Spleen (tissue), 11 donors: ENCODE measurements around the gene HPCAL1. TPM values are rescaled to one million over a fixed set of nuclear protein-coding genes. Genes with fewer than 3 reads are reported as not detected.

Experiments used
- DNase-seq: peaks from one replicate; pipeline ENCODE4 v3.0.0-alpha.2; 2020
- H3K27ac ChIP-seq, 8 donors: fragments of 200-600 bp; sonication (generic) in 7 of 8; 1 replicate in 4 of 8; 2 replicates in 4 of 8; pipeline versions ENCODE4 v1.5.0 to v1.8.0; 2016 to 2021; ENCODE audit warnings: inconsistent platforms in 4 of 8, mild to moderate bottlenecking in 4 of 8, moderate library complexity in 1 of 8
- H3K27me3 ChIP-seq, 7 donors: fragments of 200-600 bp; sonication (generic) in 6 of 7; replicated peaks in 1 of 7; 1 replicate in 4 of 7; 2 replicates in 3 of 7; pipeline versions ENCODE4 v1.5.0 to v1.8.0; 2016 to 2021; ENCODE audit warnings: inconsistent platforms in 3 of 7, mild to moderate bottlenecking in 1 of 7
- H3K36me3 ChIP-seq, 6 donors: fragments of 200-600 bp; sonication (generic) in 5 of 6; 1 replicate in 4 of 6; 2 replicates in 2 of 6; pipeline versions ENCODE4 v1.5.0 to v1.8.0; 2016 to 2021; ENCODE audit warnings: inconsistent platforms in 2 of 6
- H3K4me1 ChIP-seq, 6 donors: fragments of 200-600 bp; sonication (generic) in 5 of 6; 1 replicate in 3 of 6; 2 replicates in 3 of 6; pipeline versions ENCODE4 v1.5.0 to v1.8.0; 2016 to 2021; ENCODE audit warnings: inconsistent platforms in 3 of 6
- H3K4me3 ChIP-seq, 8 donors: fragments of 200-600 bp; sonication (generic) in 7 of 8; 1 replicate in 4 of 8; 2 replicates in 4 of 8; pipeline versions ENCODE4 v1.5.0 to v1.8.0; 2016 to 2021; ENCODE audit warnings: inconsistent platforms in 4 of 8, mild to moderate bottlenecking in 4 of 8, moderate library complexity in 2 of 8
- H3K9me3 ChIP-seq, 8 donors: fragments of 200-600 bp; sonication (generic) in 7 of 8; 1 replicate in 4 of 8; 2 replicates in 4 of 8; pipeline versions ENCODE4 v1.5.0 to v1.8.0; 2016 to 2021; ENCODE audit warnings: inconsistent platforms in 4 of 8
- CTCF ChIP-seq, 11 experiments: fragments of 200-600 bp in 7 of 11; fragments of 450-650 bp in 4 of 11; sonication (generic) in 4 of 11; IDR thresholded peaks in 8 of 11; conservative IDR thresholded peaks in 3 of 11; 1 replicate in 7 of 11; 2 replicates in 4 of 11; pipeline versions ENCODE4 v1.4.0 to v1.8.0; 2016 to 2021; ENCODE audit warnings: antibody characterized with exemption in 11 of 11, inconsistent platforms in 4 of 11, mild to moderate bottlenecking in 1 of 11
- POLR2A ChIP-seq, 3 donors: fragments of 450-650 bp; IDR thresholded peaks; one replicate each; pipeline ENCODE4 v1.5.1; 2017; ENCODE audit warnings: antibody characterized with exemption in 3 of 3, mild to moderate bottlenecking in 1 of 3
- POLR2AphosphoS5 ChIP-seq, 3 donors: sonication (generic); formaldehyde crosslinking; IDR thresholded peaks; one replicate each; pipeline ENCODE4 v1.5.1; 2017; ENCODE audit warnings: antibody characterized with exemption in 3 of 3
- WGBS, 5 donors: extraction: QIAGEN DNeasy Blood & Tissue Kit in 3 of 5; methylation state at CpG; one replicate each; pipeline versions ENCODE4 v1.1.5 to v1.1.7; 2013 to 2018; 5-methylcytosine and 5-hydroxymethylcytosine counted together
- intact Hi-C: fragments of 100-400 bp; cut with DNase I; formaldehyde crosslinking; loops from one replicate; pipeline ENCODE4 v1.15.0; 2023; ENCODE audit warnings: low total_unique reads
- polyA plus RNA-seq, 3 donors: library from polyadenylated mRNA; stranded (reverse); fragments of 200-250 nt; gene quantifications; one replicate each; pipeline ENCODE4 v1.2.1, GENCODE V29; 2013
- total RNA-seq, 7 donors: library from RNA; depleted of rRNA in 3 of 7; stranded (reverse); fragments of >200 nt in 3 of 7; fragmentation: NEBNext Ultra II Directional in 4 of 7; extraction: Animal tissue kit (Norgen Biotek cat#: 25700) in 4 of 7; gene quantifications; one replicate each; pipeline versions ENCODE4 v1.1.0 to v1.2.1, GENCODE V29; 2016 to 2021
- donor health status: healthy with polysubstance abuse.
- donor health status: DM: no; HTN: no; CAD: no; lungs with moderate emphysema.
- donor health status: DM: no; HTN: no; CAD: no.
- donor health status: Bipolar disorder and iron deficiency.
- donor health status: healthy.
- donor health status: DM: no; HTN: no; CAD: no.
- donor health status: DM: yes; HTN: yes; CAD: no.

HPCAL1 gene
- total and polyA plus RNA-seq, 10 donors = 41.9 to 80.6 (median 57.7) TPM

DNA sequence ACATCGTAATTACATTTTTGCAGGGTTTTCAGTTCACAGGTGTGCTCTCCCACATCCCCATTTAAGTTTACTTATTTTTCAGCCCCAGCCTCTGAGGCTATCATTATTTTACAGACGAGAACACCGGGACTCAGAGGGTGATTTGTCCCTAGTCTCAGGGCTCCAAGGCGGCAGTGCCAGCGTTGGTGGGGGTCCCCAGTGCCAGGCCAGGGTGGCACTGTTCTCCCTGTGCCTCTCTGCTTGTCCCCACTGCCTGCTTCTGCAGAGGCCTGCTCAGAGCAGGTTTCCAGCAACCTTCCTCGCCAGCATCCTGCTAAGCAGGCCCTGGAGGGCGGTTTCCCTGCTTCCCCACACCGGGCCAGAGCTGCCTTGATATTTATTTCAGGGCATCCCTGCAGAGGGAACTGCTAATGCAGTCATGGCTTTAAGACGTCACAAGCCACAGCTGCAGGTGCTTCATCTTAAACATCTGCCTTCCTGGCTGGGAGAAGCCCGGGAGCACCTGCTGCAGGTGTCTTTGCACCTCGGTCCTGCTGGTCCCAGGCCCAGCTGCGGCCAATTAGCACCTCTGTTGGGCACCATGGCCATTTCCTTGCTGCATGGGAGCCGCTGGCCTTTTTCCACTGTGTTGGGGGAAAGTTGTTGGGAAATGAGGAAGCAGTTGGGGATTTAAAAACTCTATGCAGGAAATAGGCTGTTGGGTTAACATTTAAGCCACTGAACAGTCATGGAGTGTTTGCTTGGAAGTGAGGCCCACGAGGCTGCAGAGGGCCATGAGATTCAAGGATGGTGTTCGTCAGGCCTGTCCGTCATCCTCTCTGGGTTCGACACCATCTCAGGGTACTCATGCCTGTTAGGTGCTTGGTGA lies 22.8 kb downstream of the HPCAL1 start:
- H3K4me1 ChIP-seq = peaks cover 26 to 73% (median 60%) of the 10 kb centered on the region in 6 donors
- H3K27me3 ChIP-seq = no peaks in the 10 kb centered on the region
- 72 to 85% (median 73%) methylated on average over 17 of the region's 17 CpGs for WGBS, 5 donors
- H3K27ac ChIP-seq = peak overlapping the region in 1 of 8 donors; percentile 28
- peaks cover 0 to 10% (median 0%) of the 10 kb centered on the region in 6 donors for H3K36me3 ChIP-seq
- TF ChIP-seq POLR2AphosphoS5 (IDR thresholded peaks at IDR 0.05) (peak in 2 of 3 donors; percentile 32 to 62), CTCF (IDR thresholded peaks at IDR 0.05 in 8 of 11, conservative IDR thresholded peaks at IDR 0.05 in 3 of 11) (no peak)
- H3K4me3 ChIP-seq = no peak overlapping the region
- no peaks in the 10 kb centered on the region for H3K9me3 ChIP-seq
- DNase-seq = no peak
- intact Hi-C loops = no loop called here

- no peak for DNase-seq
- H3K9me3 ChIP-seq = no peaks in the 10 kb centered on the region
- TF ChIP-seq POLR2A (IDR thresholded peaks at IDR 0.05) = no peak
- TF ChIP-seq CTCF (IDR thresholded peaks at IDR 0.05 in 8 of 11, conservative IDR thresholded peaks at IDR 0.05 in 3 of 11) = no peak
- TF ChIP-seq POLR2AphosphoS5 (IDR thresholded peaks at IDR 0.05) = no peak
- H3K27me3 ChIP-seq = no peaks in the 10 kb centered on the region
- peaks cover 0 to 10% (median 0%) of the 10 kb centered on the region in 6 donors for H3K36me3 ChIP-seq
- intact Hi-C loops = no loop called here
- no peak overlapping the region for H3K4me3 ChIP-seq
- H3K4me1 ChIP-seq = peaks cover 32 to 79% (median 67%) of the 10 kb centered on the region in 6 donors
- WGBS, 5 donors = 80 to 94% (median 89%) methylated on average over 5 to 7 of the region's 7 CpGs
- H3K27ac ChIP-seq = no peak overlapping the region
Observed at GRCh38 chr2:10326151-10326616, 23.5 kb downstream of the HPCAL1 start.

GRCh38 chr2:10326707-10327594 lies 24.2 kb downstream of the HPCAL1 start:
- peaks cover 0 to 10% (median 0%) of the 10 kb centered on the region in 6 donors for H3K36me3 ChIP-seq
- TF ChIP-seq POLR2AphosphoS5 (IDR thresholded peaks at IDR 0.05) = no peak
- TF ChIP-seq CTCF (IDR thresholded peaks at IDR 0.05 in 8 of 11, conservative IDR thresholded peaks at IDR 0.05 in 3 of 11) = no peak
- H3K4me3 ChIP-seq = no peak overlapping the region
- intact Hi-C loops = no loop called here
- H3K27me3 ChIP-seq = no peaks in the 10 kb centered on the region
- H3K4me1 ChIP-seq = peaks cover 39 to 87% (median 75%) of the 10 kb centered on the region in 6 donors
- H3K9me3 ChIP-seq = no peaks in the 10 kb centered on the region
- DNase-seq = no peak
- WGBS, 5 donors = 81 to 88% (median 86%) methylated on average over 14 to 15 of the region's 15 CpGs
- H3K27ac ChIP-seq = no peak overlapping the region
